Measurements from ENCODE around the gene SULT4A1.

GRCh38 chr22:43840431-43840830, 21.9 kb downstream of the SULT4A1 start:
- TF ChIP-seq POLR2AphosphoS5 (IDR thresholded peaks at IDR 0.05; ENCODE audit: low read depth, low read length) (no peak), REST (IDR thresholded peaks at IDR 0.05; ENCODE audit: insufficient read depth in 1 of 2, low read depth in 2 of 2, low read length in 2 of 2) (no peak), TAF1 (IDR thresholded peaks at IDR 0.05; ENCODE audit: borderline replicate concordance, insufficient read depth, low read length) (no peak), SIN3A (IDR thresholded peaks at IDR 0.05; ENCODE audit: borderline replicate concordance, insufficient read depth, low read length) (no peak)

Data from PFSK-1 (cell line).